Esophagus squamous epithelium (tissue), 5 donors: ENCODE results near the gene CREG1. TPM values are rescaled to one million over a fixed set of nuclear protein-coding genes. Genes with fewer than 3 reads are reported as not detected.

ENCODE experiments used
- DNase-seq: peaks from one replicate; lab custom pipeline; 2025; lab: John Stamatoyannopoulos, UW
- H3K27ac ChIP-seq, 4 donors: fragments of 200-600 bp; sonication (generic); one replicate each; pipeline ENCODE4 v1.5.1; 2016 to 2019; ENCODE audit warnings: mild to moderate bottlenecking in 1 of 4
- H3K27me3 ChIP-seq, 4 donors: fragments of 200-600 bp; sonication (generic); 1 replicate in 3 of 4; 2 replicates in 1 of 4; pipeline versions ENCODE4 v1.5.1 to v1.6.0; 2017 to 2021; ENCODE audit warnings: antibody characterized with exemption in 1 of 4
- H3K36me3 ChIP-seq, 3 donors: fragments of 200-600 bp; sonication (generic); one replicate each; pipeline ENCODE4 v1.5.1; 2016 to 2019
- H3K4me1 ChIP-seq, 3 donors: fragments of 200-600 bp; sonication (generic); one replicate each; pipeline ENCODE4 v1.5.1; 2017 to 2019
- H3K4me3 ChIP-seq, 4 donors: fragments of 200-600 bp; sonication (generic); 1 replicate in 3 of 4; 2 replicates in 1 of 4; pipeline ENCODE4 v1.5.1; 2016 to 2019; ENCODE audit warnings: mild to moderate bottlenecking in 2 of 4, moderate library complexity in 1 of 4
- H3K9me3 ChIP-seq, 3 donors: fragments of 200-600 bp; sonication (generic); one replicate each; pipeline ENCODE4 v1.5.1; 2016 to 2019
- POLR2A ChIP-seq, 4 donors: fragments of 450-650 bp; IDR thresholded peaks; one replicate each; pipeline ENCODE4 v1.6.1; 2017; ENCODE audit warnings: antibody characterized with exemption in 4 of 4, mild to moderate bottlenecking in 4 of 4, moderate library complexity in 3 of 4
- WGBS, 2 donors: methylation state at CpG; one replicate each; pipeline ENCODE4 v1.1.5; 2018; 5-methylcytosine and 5-hydroxymethylcytosine counted together
- intact Hi-C: fragments of 100-400 bp; cut with DNase I; formaldehyde crosslinking; loops from one replicate; pipeline ENCODE4 v1.15.0; 2022
- total RNA-seq, 4 donors: library from RNA; depleted of rRNA; stranded (reverse); fragments of >200 nt; gene quantifications; one replicate each; pipeline ENCODE4 v1.1.0, GENCODE V29; 2016
- TF ChIP-seq, protein P1 (sequence below), 6 experiments: fragments of 450-650 bp in 4 of 6; fragments of 200-600 bp in 2 of 6; sonication (generic) in 2 of 6; IDR thresholded peaks; one replicate each; pipeline ENCODE4 v1.5.1; 2016 to 2019; ENCODE audit warnings: antibody characterized with exemption in 6 of 6, mild to moderate bottlenecking in 4 of 6, moderate library complexity in 4 of 6
- donor health status: DM: yes; HTN: yes; CAD: no.

The CREG1 gene
- total RNA-seq, 4 donors from 2014 or later: 110 to 203 (median 175) TPM

DNA sequence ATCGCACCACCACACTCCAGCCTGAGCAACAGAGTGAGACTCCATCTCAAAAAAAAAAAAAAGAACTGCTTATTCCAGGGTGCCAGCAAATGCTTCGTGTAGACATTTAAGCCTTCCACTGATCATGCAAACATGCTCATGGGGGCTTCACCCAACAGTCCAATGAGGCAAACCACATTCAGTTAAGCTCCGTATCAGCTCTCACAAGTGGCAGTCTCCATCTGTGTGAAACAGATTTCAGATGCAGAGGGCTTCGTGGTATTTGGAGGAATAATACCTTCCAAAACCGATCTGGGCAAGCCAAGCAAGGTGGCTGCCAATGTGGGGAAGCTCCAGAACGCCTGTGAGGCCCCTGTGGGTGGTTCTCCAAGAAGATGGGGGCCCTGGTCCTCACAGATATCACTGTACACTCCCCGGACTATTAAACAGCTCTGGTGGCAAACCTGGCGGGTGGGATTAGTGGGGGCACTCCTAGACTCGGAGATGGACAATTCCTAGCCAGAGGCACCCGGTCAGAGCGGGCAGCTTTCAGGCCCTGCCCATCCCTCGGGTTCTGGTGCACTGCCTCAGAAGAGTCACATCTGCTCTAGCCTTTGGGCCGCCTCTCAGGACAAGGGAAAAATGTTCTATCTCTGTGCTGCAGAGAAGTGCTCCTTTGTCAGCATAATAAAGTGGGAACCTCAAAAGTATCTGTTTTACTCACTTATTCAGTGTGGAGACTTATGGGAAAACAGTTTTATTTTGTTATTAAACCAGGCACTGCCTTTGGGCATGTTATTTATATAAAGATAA, 10.2 kb downstream of the CREG1 start:
- no peak for DNase-seq
- intact Hi-C loops: no loop called here
- peaks cover 0 to 67% (median 27%) of the 10 kb centered on the region in 3 donors for H3K4me1 ChIP-seq
- no peaks in the 10 kb centered on the region for H3K27me3 ChIP-seq
- no peak overlapping the region for H3K4me3 ChIP-seq
- TF ChIP-seq, protein P1, sequence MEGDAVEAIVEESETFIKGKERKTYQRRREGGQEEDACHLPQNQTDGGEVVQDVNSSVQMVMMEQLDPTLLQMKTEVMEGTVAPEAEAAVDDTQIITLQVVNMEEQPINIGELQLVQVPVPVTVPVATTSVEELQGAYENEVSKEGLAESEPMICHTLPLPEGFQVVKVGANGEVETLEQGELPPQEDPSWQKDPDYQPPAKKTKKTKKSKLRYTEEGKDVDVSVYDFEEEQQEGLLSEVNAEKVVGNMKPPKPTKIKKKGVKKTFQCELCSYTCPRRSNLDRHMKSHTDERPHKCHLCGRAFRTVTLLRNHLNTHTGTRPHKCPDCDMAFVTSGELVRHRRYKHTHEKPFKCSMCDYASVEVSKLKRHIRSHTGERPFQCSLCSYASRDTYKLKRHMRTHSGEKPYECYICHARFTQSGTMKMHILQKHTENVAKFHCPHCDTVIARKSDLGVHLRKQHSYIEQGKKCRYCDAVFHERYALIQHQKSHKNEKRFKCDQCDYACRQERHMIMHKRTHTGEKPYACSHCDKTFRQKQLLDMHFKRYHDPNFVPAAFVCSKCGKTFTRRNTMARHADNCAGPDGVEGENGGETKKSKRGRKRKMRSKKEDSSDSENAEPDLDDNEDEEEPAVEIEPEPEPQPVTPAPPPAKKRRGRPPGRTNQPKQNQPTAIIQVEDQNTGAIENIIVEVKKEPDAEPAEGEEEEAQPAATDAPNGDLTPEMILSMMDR (IDR thresholded peaks at IDR 0.05): no peak
- TF ChIP-seq POLR2A (IDR thresholded peaks at IDR 0.05): no peak
- H3K27ac ChIP-seq: peak overlapping the region in 3 of 4 donors; percentile 10 to 49 (median 38)
- peaks cover 0 to 66% (median 12%) of the 10 kb centered on the region in 3 donors for H3K36me3 ChIP-seq
- H3K9me3 ChIP-seq: no peaks in the 10 kb centered on the region
- 78 to 88% methylated on average over 5 to 7 of the region's 13 CpGs for WGBS, 2 donors

- H3K4me3 ChIP-seq: no peak overlapping the region
- H3K27me3 ChIP-seq: no peaks in the 10 kb centered on the region
- no peak for DNase-seq
- peaks cover 0 to 60% (median 12%) of the 10 kb centered on the region in 3 donors for H3K36me3 ChIP-seq
- intact Hi-C loops: no loop called here
- 55 to 85% methylated on average over 12 of the region's 12 CpGs for WGBS, 2 donors
- TF ChIP-seq POLR2A (IDR thresholded peaks at IDR 0.05): no peak
- TF ChIP-seq, protein P1 (IDR thresholded peaks at IDR 0.05): no peak
- peak overlapping the region in 3 of 4 donors; percentile 11 to 46 (median 42) for H3K27ac ChIP-seq
- peaks cover 0 to 58% (median 22%) of the 10 kb centered on the region in 3 donors for H3K4me1 ChIP-seq
- no peaks in the 10 kb centered on the region for H3K9me3 ChIP-seq
Measured at GRCh38 chr1:167542109-167543032, 11.2 kb downstream of the CREG1 start.

DNA sequence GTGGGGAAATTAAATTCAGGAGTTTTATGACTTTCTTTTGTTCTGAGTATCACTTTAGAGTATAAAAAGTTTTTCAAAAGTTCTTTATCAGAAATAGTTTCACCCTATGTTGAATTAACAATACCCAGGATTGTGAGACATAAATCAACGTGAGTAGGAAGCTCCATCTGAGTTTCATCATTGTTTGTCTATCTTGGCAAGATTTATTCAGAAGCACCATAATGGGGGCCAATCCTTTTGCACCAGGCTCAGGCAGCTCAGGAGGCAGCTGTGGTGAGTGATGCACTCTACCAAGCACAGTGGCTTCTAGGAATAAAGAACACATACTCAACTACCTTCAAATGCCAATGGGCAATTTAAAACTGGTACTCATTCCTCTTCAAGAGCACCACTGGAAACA, 12.0 kb downstream of the CREG1 start:
- H3K27me3 ChIP-seq: no peaks in the 10 kb centered on the region
- peak overlapping the region in 2 of 4 donors; percentile 11 to 46 for H3K27ac ChIP-seq
- 14 to 18% methylated on average over 1 of the region's 1 CpG for WGBS, 2 donors
- TF ChIP-seq, protein P1 (IDR thresholded peaks at IDR 0.05): no peak
- no peak for TF ChIP-seq POLR2A (IDR thresholded peaks at IDR 0.05)
- peaks cover 0 to 52% (median 7%) of the 10 kb centered on the region in 3 donors for H3K36me3 ChIP-seq
- intact Hi-C loops: no loop called here
- H3K4me1 ChIP-seq: peaks cover 0 to 58% (median 22%) of the 10 kb centered on the region in 3 donors
- H3K4me3 ChIP-seq: no peak overlapping the region
- no peaks in the 10 kb centered on the region for H3K9me3 ChIP-seq
- no peak for DNase-seq

- Histone ChIP-seq H3K27me3 (no peaks in the 10 kb centered on the region), H3K4me3 (no peak overlapping the region), H3K4me1 (peaks cover 0 to 58% (median 22%) of the 10 kb centered on the region in 3 donors), H3K9me3 (no peaks in the 10 kb centered on the region), H3K27ac (peak overlapping the region in 1 of 4 donors; percentile 14), H3K36me3 (peaks cover 0 to 46% (median 7%) of the 10 kb centered on the region in 3 donors)
- no peak for DNase-seq
- intact Hi-C loops: no loop called here
- TF ChIP-seq, protein P1 (IDR thresholded peaks at IDR 0.05): no peak
- TF ChIP-seq POLR2A (IDR thresholded peaks at IDR 0.05): no peak
Measured at GRCh38 chr1:167541003-167541402, 12.6 kb downstream of the CREG1 start.
